GM19438 (cell line): Measurements from ENCODE around the gene TMC4.

Experiments used
- ATAC-seq: cut with Tn5 transposase; IDR thresholded peaks from one replicate; pipeline ENCODE4 v1.9.1; 2021; ENCODE audit warnings: low read depth; ENCODE audit not compliant: unreplicated experiment

TMC4 gene

GRCh38 chr19:54136864-54137698, 35.9 kb downstream of the TMC4 start:
- peak; percentile 83 for ATAC-seq

- no peak for ATAC-seq
Measured at GRCh38 chr19:54136086-54136863, 36.7 kb downstream of the TMC4 start.

GRCh38 chr19:54133957-54134590, 38.9 kb downstream of the TMC4 start:
- ATAC-seq: no peak

GRCh38 chr19:54133312-54133956, 39.5 kb downstream of the TMC4 start:
- ATAC-seq: no peak

- no peak for ATAC-seq
Measured at GRCh38 chr19:54129617-54129996, 43.4 kb downstream of the TMC4 start.

GRCh38 chr19:54128796-54129616, 44.0 kb downstream of the TMC4 start:
- no peak for ATAC-seq

GRCh38 chr19:54128441-54128725, 44.6 kb downstream of the TMC4 start:
- no peak for ATAC-seq

GRCh38 chr19:54127688-54128440, 45.1 kb downstream of the TMC4 start:
- ATAC-seq: no peak

- ATAC-seq: no peak
Measured at GRCh38 chr19:54125713-54126112, 47.2 kb downstream of the TMC4 start.

- no peak for ATAC-seq
Measured at GRCh38 chr19:54124393-54124792, 48.6 kb downstream of the TMC4 start.

GRCh38 chr19:54123682-54124081, 49.3 kb downstream of the TMC4 start:
- ATAC-seq: no peak

- no peak for ATAC-seq
Measured at GRCh38 chr19:54121259-54121658, 51.7 kb downstream of the TMC4 start.

GRCh38 chr19:54115109-54116063, 57.6 kb downstream of the TMC4 start, which contains the start of the genes PRPF31 and TFPT:
TSS of gene PRPF31 (plus strand) at chr19:54115754. CDS start at chr19:54118279, 2,525 bp downstream.
TSS of gene TFPT (minus strand) at chr19:54115657. CDS start at chr19:54115269, 388 bp downstream.
- peak; percentile 80 for ATAC-seq

GRCh38 chr19:54114340-54115108, 58.4 kb downstream of the TMC4 start:
- no peak for ATAC-seq
